Mesenchymal stem cell (in vitro differentiated cells and primary cell): ENCODE results near the gene NMT2.

Experiments
- DNase-seq: peaks from one replicate; pipeline ENCODE4 v3.0.0-alpha.2; 2013
- H2AFZ ChIP-seq: one replicate; pipeline ENCODE4 v1.6.1; 2013; ENCODE audit warnings: low read depth, mild to moderate bottlenecking, control low read depth, inconsistent platforms, low read length, moderate library complexity
- H2AK5ac ChIP-seq: 2 replicates; pipeline ENCODE4 v1.6.1; 2013; ENCODE audit warnings: low read length, moderate library complexity, mild to moderate bottlenecking, inconsistent platforms; ENCODE audit not compliant: severe bottlenecking
- H2BK120ac ChIP-seq: one replicate; pipeline ENCODE4 v1.6.1; 2013; ENCODE audit warnings: low read depth, mild to moderate bottlenecking, inconsistent platforms, low read length, moderate library complexity
- H2BK12ac ChIP-seq, 2 experiments: one replicate each; pipeline ENCODE4 v1.6.1; 2013; ENCODE audit warnings: inconsistent platforms in 2 of 2, low read length in 2 of 2, mild to moderate bottlenecking in 2 of 2, moderate library complexity in 2 of 2, control low read depth in 1 of 2
- H2BK15ac ChIP-seq: one replicate; pipeline ENCODE4 v1.6.1; 2013; ENCODE audit warnings: mild to moderate bottlenecking, low read depth, inconsistent platforms; ENCODE audit not compliant: poor library complexity, severe bottlenecking
- H2BK5ac ChIP-seq: 2 replicates; pipeline ENCODE4 v1.6.1; 2013; ENCODE audit warnings: low read depth, mild to moderate bottlenecking, low read length, control low read depth, inconsistent platforms; ENCODE audit not compliant: poor library complexity, severe bottlenecking
- H3K14ac ChIP-seq, 2 experiments: one replicate each; pipeline ENCODE4 v1.6.1; 2013; ENCODE audit warnings: inconsistent platforms in 2 of 2, low read length in 2 of 2, control low read depth in 1 of 2, mild to moderate bottlenecking in 1 of 2, moderate library complexity in 1 of 2
- H3K18ac ChIP-seq, 2 experiments: one replicate each; pipeline ENCODE4 v1.6.1; 2013; ENCODE audit warnings: inconsistent platforms in 2 of 2, low read length in 2 of 2, control low read depth in 1 of 2, low read depth in 1 of 2, mild to moderate bottlenecking in 1 of 2
- H3K23ac ChIP-seq, 2 experiments: one replicate each; pipeline ENCODE4 v1.6.1; 2013; ENCODE audit warnings: inconsistent platforms in 2 of 2, low read length in 2 of 2, mild to moderate bottlenecking in 2 of 2, moderate library complexity in 2 of 2, control low read depth in 1 of 2
- H3K27ac ChIP-seq: 2 replicates; pipeline ENCODE4 v1.5.1; 2013; ENCODE audit warnings: mild to moderate bottlenecking, moderate library complexity, low read length, control low read depth, inconsistent platforms; ENCODE audit not compliant: poor library complexity, severe bottlenecking
- H3K27me3 ChIP-seq, 2 experiments: 2 replicates each; pipeline versions ENCODE4 v1.6.1 to v1.7.0; 2013; ENCODE audit warnings: low read length in 2 of 2, mild to moderate bottlenecking in 2 of 2, moderate library complexity in 2 of 2, control low read depth in 1 of 2, inconsistent platforms in 1 of 2; ENCODE audit not compliant: control insufficient read depth in 1 of 2, insufficient read depth in 1 of 2
- H3K36me3 ChIP-seq, 2 experiments: 2 replicates each; pipeline versions ENCODE4 v1.6.1 to v1.7.0; 2013; ENCODE audit warnings: low read length in 2 of 2, control low read depth in 1 of 2, inconsistent platforms in 1 of 2, low read depth in 1 of 2, mild to moderate bottlenecking in 1 of 2; ENCODE audit not compliant: insufficient read depth in 2 of 2, control insufficient read depth in 1 of 2
- H3K4ac ChIP-seq, 2 experiments: one replicate each; pipeline ENCODE4 v1.6.1; 2013; ENCODE audit warnings: inconsistent platforms in 2 of 2, low read length in 2 of 2, mild to moderate bottlenecking in 2 of 2, moderate library complexity in 2 of 2, control low read depth in 1 of 2, low read depth in 1 of 2
- H3K4me1 ChIP-seq: 2 replicates; pipeline ENCODE4 v1.6.1; 2013; ENCODE audit warnings: low read depth, low read length, control low read depth; ENCODE audit not compliant: control insufficient read depth, insufficient read depth
- H3K4me2 ChIP-seq: 2 replicates; pipeline ENCODE4 v1.6.1; 2013; ENCODE audit warnings: low read length, mild to moderate bottlenecking, inconsistent platforms; ENCODE audit not compliant: poor library complexity, severe bottlenecking
- H3K4me3 ChIP-seq, 2 experiments: 2 replicates each; pipeline versions ENCODE4 v1.5.1 to v1.7.0; 2013; ENCODE audit warnings: low read length in 2 of 2, mild to moderate bottlenecking in 2 of 2, control low read depth in 1 of 2, low read depth in 1 of 2; ENCODE audit not compliant: insufficient read depth in 1 of 2
- H3K79me1 ChIP-seq: replicated peaks from 2 replicates; pipeline ENCODE4 v1.6.1; 2013; ENCODE audit warnings: mild to moderate bottlenecking, control low read depth, low read length, inconsistent platforms; ENCODE audit not compliant: poor library complexity, severe bottlenecking
- H3K9ac ChIP-seq: 2 replicates; pipeline ENCODE4 v1.7.0; 2013; ENCODE audit warnings: mild to moderate bottlenecking, low read length, moderate library complexity
- H3K9me3 ChIP-seq: 2 replicates; pipeline ENCODE4 v1.7.0; 2013; ENCODE audit warnings: mild to moderate bottlenecking, low read length; ENCODE audit not compliant: control insufficient read depth
- H4K8ac ChIP-seq: one replicate; pipeline ENCODE4 v1.6.1; 2013; ENCODE audit warnings: inconsistent platforms, mild to moderate bottlenecking, low read length, moderate library complexity
- H4K91ac ChIP-seq: one replicate; pipeline ENCODE4 v1.6.1; 2013; ENCODE audit warnings: mild to moderate bottlenecking, low read length, inconsistent platforms
- WGBS: methylation state at CpG from one replicate; pipeline ENCODE4 v1.1.7; 2013; ENCODE audit warnings: mixed read lengths; 5-methylcytosine and 5-hydroxymethylcytosine counted together

NMT2 gene

DNA sequence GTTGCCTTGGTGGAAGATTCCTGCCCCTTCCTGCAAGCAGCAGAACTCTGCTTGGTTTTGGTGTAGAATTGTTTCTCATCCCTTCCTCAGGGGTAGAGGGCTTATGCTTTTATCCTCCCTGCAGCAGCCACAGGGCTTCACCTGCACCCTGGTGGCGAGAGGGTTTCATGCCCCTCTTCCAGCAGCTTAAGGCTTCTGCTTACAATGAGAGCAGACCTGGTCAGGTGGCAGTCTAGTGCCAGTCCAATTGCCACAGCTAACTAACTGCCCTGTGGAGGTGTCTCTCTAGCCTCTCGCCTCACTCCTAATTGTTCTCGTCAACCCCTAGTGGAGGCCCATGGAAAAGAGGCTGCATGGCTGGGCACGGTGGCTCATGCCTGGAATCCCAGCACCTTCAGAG, 99.3 kb downstream of the NMT2 start:
- H4K8ac ChIP-seq = no peak overlapping the region
- H3K36me3 ChIP-seq = no peaks in the 10 kb centered on the region
- H4K91ac ChIP-seq = no peak overlapping the region
- H3K9me3 ChIP-seq = peaks cover 10% of the 10 kb centered on the region
- H2BK5ac ChIP-seq = no peak overlapping the region
- H2BK15ac ChIP-seq = no peak overlapping the region
- H2BK12ac ChIP-seq = no peak overlapping the region
- H3K27me3 ChIP-seq = no peaks in the 10 kb centered on the region
- no peak overlapping the region for H3K4me2 ChIP-seq
- no peak overlapping the region for H3K27ac ChIP-seq
- H3K23ac ChIP-seq = no peak overlapping the region
- H2AFZ ChIP-seq = no peak overlapping the region
- no peak overlapping the region for H3K14ac ChIP-seq
- no peaks in the 10 kb centered on the region for H3K79me1 ChIP-seq
- no peak overlapping the region for H3K18ac ChIP-seq
- no peaks in the 10 kb centered on the region for H3K4me1 ChIP-seq
- no peak overlapping the region for H2AK5ac ChIP-seq
- peak; percentile 3 for DNase-seq
- H3K4ac ChIP-seq = no peak overlapping the region
- H2BK120ac ChIP-seq = no peak overlapping the region
- WGBS = 78% methylated on average over 4 of the region's 4 CpGs
- no peak overlapping the region for H3K4me3 ChIP-seq
- no peak overlapping the region for H3K9ac ChIP-seq

GRCh38 chr10:15068802-15069201, 99.7 kb downstream of the NMT2 start:
- H2AK5ac ChIP-seq = no peak overlapping the region
- no peak overlapping the region for H3K23ac ChIP-seq
- H2BK15ac ChIP-seq = no peak overlapping the region
- no peak overlapping the region for H3K18ac ChIP-seq
- H2AFZ ChIP-seq = no peak overlapping the region
- H3K9me3 ChIP-seq = peaks cover 10% of the 10 kb centered on the region
- DNase-seq = peak; percentile 77
- 96% methylated on average over 2 of the region's 3 CpGs for WGBS
- H3K14ac ChIP-seq = no peak overlapping the region
- no peak overlapping the region for H2BK120ac ChIP-seq
- H4K91ac ChIP-seq = no peak overlapping the region
- no peak overlapping the region for H3K4me3 ChIP-seq
- no peaks in the 10 kb centered on the region for H3K79me1 ChIP-seq
- no peak overlapping the region for H3K27ac ChIP-seq
- H2BK5ac ChIP-seq = no peak overlapping the region
- H3K27me3 ChIP-seq = no peaks in the 10 kb centered on the region
- H3K36me3 ChIP-seq = no peaks in the 10 kb centered on the region
- H3K4ac ChIP-seq = no peak overlapping the region
- no peak overlapping the region for H4K8ac ChIP-seq
- H3K9ac ChIP-seq = no peak overlapping the region
- H3K4me1 ChIP-seq = no peaks in the 10 kb centered on the region
- no peak overlapping the region for H2BK12ac ChIP-seq
- no peak overlapping the region for H3K4me2 ChIP-seq

GRCh38 chr10:15067154-15067553, 101.3 kb downstream of the NMT2 start:
- no peaks in the 10 kb centered on the region for H3K79me1 ChIP-seq
- no peak overlapping the region for H3K18ac ChIP-seq
- H3K4me1 ChIP-seq = no peaks in the 10 kb centered on the region
- WGBS = 81% methylated on average over 5 of the region's 5 CpGs
- no peak overlapping the region for H2AK5ac ChIP-seq
- no peak overlapping the region for H3K14ac ChIP-seq
- no peak overlapping the region for H3K4me2 ChIP-seq
- H4K8ac ChIP-seq = no peak overlapping the region
- no peak overlapping the region for H3K23ac ChIP-seq
- no peak overlapping the region for H2BK5ac ChIP-seq
- no peaks in the 10 kb centered on the region for H3K36me3 ChIP-seq
- H2BK120ac ChIP-seq = no peak overlapping the region
- no peak overlapping the region for H3K27ac ChIP-seq
- H2BK12ac ChIP-seq = no peak overlapping the region
- no peak overlapping the region for H2BK15ac ChIP-seq
- H3K4ac ChIP-seq = no peak overlapping the region
- peaks cover 10% of the 10 kb centered on the region for H3K9me3 ChIP-seq
- no peak overlapping the region for H3K4me3 ChIP-seq
- H3K27me3 ChIP-seq = no peaks in the 10 kb centered on the region
- no peak overlapping the region for H3K9ac ChIP-seq
- H4K91ac ChIP-seq = no peak overlapping the region
- DNase-seq = no peak
- no peak overlapping the region for H2AFZ ChIP-seq

DNA sequence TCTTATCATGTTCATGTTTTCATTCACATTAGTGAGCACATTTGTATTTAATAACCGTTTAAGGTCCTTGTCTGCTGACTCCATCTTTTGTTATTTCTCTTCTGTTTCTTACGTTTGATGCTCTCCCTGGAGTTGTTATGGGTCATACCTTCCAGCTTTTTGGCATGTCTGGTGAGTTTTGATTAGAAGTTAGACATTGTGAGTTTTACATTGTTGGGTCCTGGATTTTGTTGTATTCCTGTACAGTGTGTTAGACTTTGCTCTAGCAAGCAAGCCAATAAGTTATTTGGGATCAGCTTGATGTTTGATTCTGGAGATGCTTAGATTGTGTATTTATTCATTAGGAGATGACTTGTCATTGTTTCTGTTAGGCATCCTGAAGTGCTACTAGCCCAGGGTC, 107.9 kb downstream of the NMT2 start:
- no peaks in the 10 kb centered on the region for H3K4me1 ChIP-seq
- H2BK5ac ChIP-seq = no peak overlapping the region
- 85% methylated on average over 2 of the region's 2 CpGs for WGBS
- DNase-seq = no peak
- no peak overlapping the region for H2BK15ac ChIP-seq
- no peak overlapping the region for H3K14ac ChIP-seq
- H3K27me3 ChIP-seq = no peaks in the 10 kb centered on the region
- H3K4me2 ChIP-seq = no peak overlapping the region
- H3K4ac ChIP-seq = no peak overlapping the region
- no peaks in the 10 kb centered on the region for H3K36me3 ChIP-seq
- H4K8ac ChIP-seq = no peak overlapping the region
- no peak overlapping the region for H2BK12ac ChIP-seq
- H3K27ac ChIP-seq = no peak overlapping the region
- H3K9me3 ChIP-seq = peaks cover 16% of the 10 kb centered on the region
- H3K79me1 ChIP-seq = no peaks in the 10 kb centered on the region
- H2AK5ac ChIP-seq = no peak overlapping the region
- H4K91ac ChIP-seq = no peak overlapping the region
- H2AFZ ChIP-seq = no peak overlapping the region
- H2BK120ac ChIP-seq = no peak overlapping the region
- no peak overlapping the region for H3K23ac ChIP-seq
- H3K4me3 ChIP-seq = no peak overlapping the region
- no peak overlapping the region for H3K9ac ChIP-seq
- no peak overlapping the region for H3K18ac ChIP-seq
